GM19328 (cell line): ENCODE results near the gene NIPAL3.

Source experiments
- ATAC-seq: cut with Tn5 transposase; IDR thresholded peaks from one replicate; pipeline ENCODE4 v1.9.1; 2021; ENCODE audit warnings: mild to moderate bottlenecking, moderate library complexity; ENCODE audit not compliant: unreplicated experiment

Gene NIPAL3

DNA sequence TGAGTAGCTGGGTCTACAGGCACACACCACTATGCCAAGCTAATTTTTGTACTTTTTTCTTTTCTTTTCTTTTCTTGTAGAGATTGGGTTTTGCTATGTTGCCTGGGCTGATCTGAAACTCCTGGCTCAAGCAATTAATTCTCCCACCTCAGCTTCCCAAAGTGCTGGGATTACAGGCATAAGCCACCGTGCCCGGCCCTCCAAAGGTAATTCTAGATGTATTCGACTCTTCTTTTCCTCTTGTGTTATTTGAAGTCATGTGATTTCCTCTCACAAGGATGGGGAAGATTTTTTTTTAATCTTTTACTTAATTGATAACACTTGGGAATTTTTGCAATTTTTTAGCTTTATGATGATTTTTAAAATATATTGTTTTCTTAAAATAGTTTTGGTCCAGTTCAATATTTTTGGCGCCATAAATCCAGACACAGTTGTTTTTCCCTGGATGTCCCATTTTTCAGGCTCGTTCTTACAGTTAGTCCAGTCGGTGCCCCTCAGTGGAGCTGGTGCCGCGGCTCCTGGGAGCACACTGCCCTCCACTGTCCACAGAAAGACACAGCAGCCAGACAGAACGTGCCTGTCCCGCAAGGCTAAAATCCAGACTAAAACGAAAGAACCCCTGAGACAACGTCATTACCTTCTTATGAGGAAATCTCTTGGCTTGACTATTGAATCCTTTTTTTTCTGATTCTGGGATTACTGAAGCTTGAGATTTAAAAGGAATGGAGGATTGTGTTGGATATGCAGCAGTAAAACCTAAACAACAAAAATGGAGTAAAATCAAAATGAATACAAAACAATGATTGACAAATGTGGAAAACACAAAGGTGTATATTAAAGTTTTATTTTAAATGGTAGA, 24.4 kb upstream of the NIPAL3 start:
- ATAC-seq, result no peak

DNA sequence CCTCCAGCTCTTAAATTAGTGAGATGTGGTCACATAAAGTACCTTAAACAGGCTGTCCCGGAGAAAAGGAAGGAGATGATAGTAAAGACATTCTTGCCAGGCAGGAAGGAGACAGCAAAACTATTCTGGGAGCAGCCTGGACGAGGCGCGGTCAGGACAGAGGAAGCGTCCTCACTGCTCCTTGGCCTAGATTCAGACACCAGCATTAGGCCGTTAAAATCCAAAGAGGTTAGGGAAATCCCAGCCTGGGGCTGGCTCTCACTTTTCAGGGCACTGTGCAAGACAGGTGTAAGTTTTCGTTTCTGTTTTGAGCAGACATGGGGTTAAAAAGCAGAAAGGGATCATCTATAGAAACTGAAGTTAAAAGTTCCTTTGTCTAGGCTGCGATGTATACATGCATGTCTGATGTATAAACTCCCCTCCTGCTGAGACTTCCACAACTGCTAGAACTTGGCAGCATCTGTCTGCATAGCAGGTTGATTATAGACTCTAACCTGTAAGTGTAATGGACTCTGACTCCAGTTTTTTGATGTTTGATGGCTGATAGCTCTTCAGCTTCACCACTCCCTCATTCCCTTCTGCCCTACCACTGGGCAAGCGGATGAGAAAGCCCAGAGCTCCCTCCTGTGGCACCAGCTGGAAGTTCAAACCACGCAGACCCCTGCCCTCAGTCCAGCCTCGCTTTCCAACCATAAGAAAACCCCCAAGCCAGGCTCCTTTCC, 23.6 kb upstream of the NIPAL3 start:
- ATAC-seq, result no peak

- no peak for ATAC-seq
These were observed 23.0 kb upstream of the NIPAL3 start for GRCh38 chr1:24392604-24392946.

DNA sequence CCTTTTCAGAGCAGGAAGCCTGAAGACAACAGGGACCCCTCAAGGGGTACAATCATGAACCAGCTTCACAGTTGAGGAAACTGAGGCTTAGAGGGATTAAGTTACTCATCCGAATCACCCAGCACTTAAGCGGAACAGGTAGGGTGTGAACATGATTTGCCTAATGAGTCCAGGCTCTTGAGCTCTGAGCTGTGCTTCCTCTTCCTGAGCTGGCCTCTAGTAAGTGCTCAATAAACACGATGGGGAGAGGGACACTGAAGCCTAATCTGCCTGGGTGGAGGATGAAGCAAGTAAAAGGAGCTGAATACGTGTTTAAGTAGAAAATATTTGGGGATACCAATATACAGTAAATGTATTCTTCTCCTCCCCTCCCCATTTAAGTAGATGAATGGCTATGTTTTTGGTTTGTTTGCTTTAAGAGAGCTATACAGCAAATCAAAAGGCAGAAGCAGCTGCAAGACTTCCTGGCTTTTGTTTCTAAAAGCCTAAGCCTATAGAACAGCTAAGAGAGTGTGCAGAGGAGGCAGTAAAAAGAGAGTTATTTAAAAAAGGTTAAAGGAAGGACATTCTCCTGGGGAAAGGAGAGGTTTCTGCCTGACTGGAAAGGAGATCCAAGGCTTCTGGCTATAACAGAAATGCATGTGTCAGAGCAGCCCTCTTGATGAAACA, 22.5 kb upstream of the NIPAL3 start:
- ATAC-seq, result no peak

DNA sequence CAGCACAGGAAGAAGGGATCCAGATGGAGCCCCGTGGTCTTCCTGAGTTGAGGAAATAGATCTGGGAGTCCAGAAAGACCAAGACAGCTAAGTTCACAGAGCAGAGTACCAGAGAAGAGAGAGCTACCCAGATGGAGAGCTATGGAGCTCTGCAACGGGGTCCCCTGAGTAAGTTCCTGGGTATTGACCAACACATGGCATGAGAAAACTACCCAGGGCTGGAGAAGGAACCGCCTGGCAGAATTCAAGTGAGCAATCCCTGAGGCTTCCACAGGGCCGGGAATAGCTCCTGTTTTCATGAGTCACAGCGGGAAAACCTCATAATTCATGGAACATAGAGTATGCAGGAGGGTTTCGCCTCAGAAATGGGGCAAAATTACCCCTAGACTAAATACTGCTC, 21.7 kb upstream of the NIPAL3 start:
- ATAC-seq, result no peak

DNA sequence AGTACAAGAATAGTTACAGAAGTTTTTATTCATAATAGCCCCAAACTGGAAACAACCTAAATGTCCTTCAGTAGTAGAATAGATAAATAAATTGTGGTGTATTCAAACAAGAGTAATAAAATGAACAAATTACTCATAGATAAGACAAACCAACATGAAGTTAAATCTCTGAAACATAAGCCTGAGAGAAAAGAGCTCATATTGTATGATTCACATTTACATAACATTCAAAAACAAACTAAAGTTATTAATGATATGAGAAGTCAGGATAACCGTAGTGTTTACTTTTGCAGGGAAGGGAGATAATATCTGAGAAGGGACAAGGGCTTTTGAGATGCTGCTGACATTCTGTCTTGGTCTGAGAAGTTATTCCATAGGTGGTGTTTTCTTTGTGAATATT, 15.5 kb upstream of the NIPAL3 start:
- no peak for ATAC-seq

DNA sequence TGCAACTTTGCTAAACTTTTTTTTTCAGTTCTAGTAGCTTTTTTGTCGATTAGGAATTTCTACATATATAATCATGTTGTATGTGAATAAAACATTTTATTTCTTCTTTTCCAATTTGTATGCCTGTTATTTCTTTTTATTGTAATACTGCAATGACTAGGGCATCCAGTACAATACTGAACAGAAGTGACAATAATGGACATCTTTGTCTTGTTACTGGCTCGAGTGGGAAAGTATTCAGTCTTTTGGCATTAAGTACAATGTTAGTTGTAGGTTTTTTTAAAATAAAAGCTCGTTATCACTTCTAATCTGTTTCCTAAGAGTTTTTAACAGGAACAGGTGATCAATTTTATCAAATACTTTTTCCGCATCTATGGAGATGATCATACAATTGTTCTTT, 11.8 kb upstream of the NIPAL3 start:
- ATAC-seq, result no peak

DNA sequence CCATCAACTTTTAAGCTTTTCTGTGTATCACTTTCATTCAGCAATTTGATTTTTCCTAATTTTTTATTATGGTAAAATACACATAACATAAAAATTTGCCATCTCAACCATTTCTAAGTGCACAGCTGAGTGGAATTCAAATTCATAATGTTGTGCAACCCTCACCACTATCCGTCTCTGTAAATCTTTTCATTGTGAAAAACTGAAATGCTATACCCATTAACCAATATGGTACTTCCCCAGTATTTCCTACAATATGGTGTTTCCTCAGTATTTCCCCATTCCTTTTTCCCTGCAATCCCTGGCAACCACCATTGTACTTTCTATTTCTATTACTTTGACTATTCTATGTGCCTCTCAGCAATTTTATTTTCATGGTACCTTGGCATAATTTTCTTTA, 8.8 kb upstream of the NIPAL3 start:
- no peak for ATAC-seq

- no peak for ATAC-seq
These were observed 6.1 kb upstream of the NIPAL3 start for GRCh38 chr1:24409535-24409934.

- ATAC-seq, result no peak
These were observed 4.9 kb upstream of the NIPAL3 start for GRCh38 chr1:24410750-24411149.

DNA sequence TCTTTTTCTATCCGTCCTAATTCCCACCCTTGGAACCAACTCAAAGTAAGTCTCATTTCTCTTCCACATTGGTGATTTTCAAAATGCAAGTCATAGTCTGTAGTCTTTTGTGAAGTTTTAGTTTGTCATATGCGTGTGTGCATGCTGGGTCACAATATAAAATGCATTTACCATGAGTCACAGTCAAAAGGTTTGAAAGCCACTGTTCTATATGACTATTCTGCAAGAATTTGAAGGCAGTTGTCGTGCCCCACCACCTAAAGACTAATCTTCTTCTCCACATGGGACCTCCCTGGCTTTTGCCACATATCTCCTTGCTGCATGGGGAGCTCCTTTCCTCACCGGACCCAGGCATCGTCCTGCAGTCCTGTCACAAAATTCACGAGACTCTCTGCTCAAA, 3.6 kb upstream of the NIPAL3 start:
- no peak for ATAC-seq

- no peak for ATAC-seq
These were observed 3.2 kb upstream of the NIPAL3 start for GRCh38 chr1:24412408-24412807.

DNA sequence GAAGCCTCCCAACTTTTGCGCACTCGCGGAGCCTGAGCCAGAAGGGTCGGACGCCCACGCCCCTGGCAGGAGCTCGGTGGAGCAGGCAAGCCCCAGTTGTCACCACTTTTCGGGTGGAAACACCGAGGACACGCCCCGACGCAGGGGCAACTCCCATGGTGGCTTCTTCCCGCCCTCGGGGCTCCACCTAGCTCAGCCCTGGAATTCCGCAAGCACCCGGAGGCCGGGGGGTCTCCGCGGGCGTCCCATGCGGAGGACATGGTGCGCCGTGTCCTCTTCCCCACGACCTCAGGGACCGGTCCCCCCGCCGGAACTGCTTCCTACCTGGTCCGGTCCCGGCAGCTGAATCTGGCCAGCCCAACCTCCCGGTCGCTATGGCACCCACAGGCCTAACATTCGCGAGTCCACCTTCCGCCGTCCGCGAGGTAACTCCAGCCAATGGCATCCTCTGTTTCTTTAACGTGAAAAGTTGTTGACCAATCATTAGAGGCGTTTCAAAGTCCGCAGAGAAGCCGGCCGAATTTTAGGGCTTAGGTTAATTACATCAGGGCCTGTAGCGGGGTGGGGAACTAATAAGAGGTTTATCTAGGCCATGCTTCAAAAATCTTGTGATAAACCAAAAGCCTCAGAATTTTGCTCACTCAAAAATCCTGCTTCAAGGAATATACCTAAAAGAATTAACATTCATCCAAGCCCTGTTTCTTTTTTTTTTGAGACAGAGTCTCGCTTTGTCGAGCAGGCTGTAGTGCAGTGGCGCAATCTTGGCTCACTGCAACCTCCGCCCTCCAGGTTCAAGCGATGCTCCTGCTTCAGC, 2.0 kb upstream of the NIPAL3 start, which contains the start of gene STPG1:
Gene STPG1, minus strand, starts transcription at position 433 of the 814 bp plus-strand sequence. CDS start 12,394 bp downstream, outside the sequence.
- no peak for ATAC-seq

GRCh38 chr1:24414775-24415333, 748 bp upstream of the NIPAL3 start:
- no peak for ATAC-seq

- ATAC-seq, result no peak
These were observed 486 bp downstream of the NIPAL3 start for GRCh38 chr1:24415910-24416665.

DNA sequence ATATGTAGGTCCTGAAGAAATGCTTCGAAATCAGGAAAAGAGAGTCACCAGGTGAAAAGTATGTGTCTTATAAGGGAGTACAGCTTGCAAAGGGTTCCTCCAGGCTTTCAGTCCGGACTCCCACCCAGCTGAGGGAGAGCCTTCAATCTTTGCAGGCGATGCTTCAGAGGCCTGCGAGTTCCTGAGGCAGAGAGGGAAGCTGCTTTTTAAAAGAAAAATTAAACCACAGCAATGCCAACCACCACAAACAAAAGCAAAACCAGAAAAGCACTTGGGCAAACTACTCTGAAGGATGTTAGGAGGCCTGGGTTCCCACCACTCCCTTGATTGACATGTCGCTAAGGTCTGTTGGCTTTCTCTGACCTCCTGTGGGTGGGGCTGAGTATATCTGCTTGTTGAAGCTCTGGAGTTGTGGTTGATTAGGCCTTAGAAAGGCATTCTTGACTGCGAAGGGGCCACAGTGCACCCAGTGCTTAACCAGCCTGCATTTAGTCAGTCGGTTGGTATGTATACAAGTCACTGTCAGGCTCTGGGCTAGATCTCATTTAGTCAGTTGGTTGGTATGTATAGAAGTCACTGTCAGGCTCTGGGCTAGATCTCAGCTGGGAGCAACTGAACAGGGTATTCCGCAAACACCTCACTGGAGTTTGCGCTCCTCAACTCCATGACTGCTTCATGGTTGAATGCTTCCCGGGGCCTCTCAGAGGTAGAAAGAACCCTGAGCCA, 1.2 kb downstream of the NIPAL3 start:
- ATAC-seq, result no peak

GRCh38 chr1:24417681-24418080, 2.1 kb downstream of the NIPAL3 start:
- no peak for ATAC-seq

- no peak for ATAC-seq
These were observed 3.5 kb downstream of the NIPAL3 start for GRCh38 chr1:24418898-24419628.

GRCh38 chr1:24420547-24420946, 4.9 kb downstream of the NIPAL3 start:
- no peak for ATAC-seq
